Measurements from ENCODE around the gene WASF2.

The WASF2 gene

DNA sequence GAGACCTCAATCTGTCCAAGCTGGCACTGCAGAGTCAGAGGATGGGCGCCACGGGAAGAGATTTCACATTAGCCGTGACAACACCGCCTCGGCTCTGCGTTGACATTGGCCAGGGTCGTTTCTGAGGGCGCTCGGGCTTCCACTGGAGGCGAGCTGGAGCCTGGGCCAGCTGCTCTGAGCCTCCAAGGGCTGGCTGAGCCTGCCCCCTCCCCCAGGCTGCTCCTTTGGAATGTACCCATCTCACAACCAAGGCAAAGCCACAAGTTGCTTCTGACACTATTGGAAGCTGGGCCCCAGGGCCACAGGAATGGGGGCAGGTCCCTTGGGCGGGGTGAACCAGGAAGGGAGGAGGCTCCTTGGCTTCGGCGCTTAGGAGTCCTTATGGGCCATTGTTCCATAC, 84.9 kb downstream of the WASF2 start:
- H3K9ac ChIP-seq (ENCODE audit: low read length): no peak overlapping the region
- H3K79me2 ChIP-seq (ENCODE audit: insufficient read depth, low read length): no peaks in the 10 kb centered on the region
- no peaks in the 10 kb centered on the region for H3K9me2 ChIP-seq (replicated peaks; ENCODE audit: insufficient read depth, low read length)
- peaks cover 5% of the 10 kb centered on the region; the same call in 1 of the 2 replicates for H3F3A ChIP-seq (ENCODE audit: insufficient read depth)
- H3K4me2 ChIP-seq (ENCODE audit: low read depth, low read length, poor library complexity, severe bottlenecking): no peak overlapping the region
- no peaks in the 10 kb centered on the region for H3K9me3 ChIP-seq (ENCODE audit: insufficient read depth, low read length)
- TF ChIP-seq, protein P1, sequence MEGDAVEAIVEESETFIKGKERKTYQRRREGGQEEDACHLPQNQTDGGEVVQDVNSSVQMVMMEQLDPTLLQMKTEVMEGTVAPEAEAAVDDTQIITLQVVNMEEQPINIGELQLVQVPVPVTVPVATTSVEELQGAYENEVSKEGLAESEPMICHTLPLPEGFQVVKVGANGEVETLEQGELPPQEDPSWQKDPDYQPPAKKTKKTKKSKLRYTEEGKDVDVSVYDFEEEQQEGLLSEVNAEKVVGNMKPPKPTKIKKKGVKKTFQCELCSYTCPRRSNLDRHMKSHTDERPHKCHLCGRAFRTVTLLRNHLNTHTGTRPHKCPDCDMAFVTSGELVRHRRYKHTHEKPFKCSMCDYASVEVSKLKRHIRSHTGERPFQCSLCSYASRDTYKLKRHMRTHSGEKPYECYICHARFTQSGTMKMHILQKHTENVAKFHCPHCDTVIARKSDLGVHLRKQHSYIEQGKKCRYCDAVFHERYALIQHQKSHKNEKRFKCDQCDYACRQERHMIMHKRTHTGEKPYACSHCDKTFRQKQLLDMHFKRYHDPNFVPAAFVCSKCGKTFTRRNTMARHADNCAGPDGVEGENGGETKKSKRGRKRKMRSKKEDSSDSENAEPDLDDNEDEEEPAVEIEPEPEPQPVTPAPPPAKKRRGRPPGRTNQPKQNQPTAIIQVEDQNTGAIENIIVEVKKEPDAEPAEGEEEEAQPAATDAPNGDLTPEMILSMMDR (IDR thresholded peaks at IDR 0.05; ENCODE audit: insufficient read depth, low read length, poor library complexity, severe bottlenecking): no peak
- no peak for TF ChIP-seq EZH2phosphoT487 (conservative IDR thresholded peaks at IDR 0.05; ENCODE audit: low read length)
- H2AFZ ChIP-seq (ENCODE audit: low read depth, low read length, severe bottlenecking): no peak overlapping the region
- H3K27ac ChIP-seq (ENCODE audit: low read depth, low read length): no peak overlapping the region
- H4K20me1 ChIP-seq (ENCODE audit: low read depth, low read length): no peaks in the 10 kb centered on the region
- 0 out of 2 replicates have a peak, but pooled peaks cover 3% of the 10 kb centered on the region for H3K36me3 ChIP-seq (ENCODE audit: low read length)
- no peaks in the 10 kb centered on the region for H3K27me3 ChIP-seq (ENCODE audit: low read length)
- H3K4me3 ChIP-seq (ENCODE audit: insufficient read depth, low read length, poor library complexity, severe bottlenecking): no peak overlapping the region

DNA sequence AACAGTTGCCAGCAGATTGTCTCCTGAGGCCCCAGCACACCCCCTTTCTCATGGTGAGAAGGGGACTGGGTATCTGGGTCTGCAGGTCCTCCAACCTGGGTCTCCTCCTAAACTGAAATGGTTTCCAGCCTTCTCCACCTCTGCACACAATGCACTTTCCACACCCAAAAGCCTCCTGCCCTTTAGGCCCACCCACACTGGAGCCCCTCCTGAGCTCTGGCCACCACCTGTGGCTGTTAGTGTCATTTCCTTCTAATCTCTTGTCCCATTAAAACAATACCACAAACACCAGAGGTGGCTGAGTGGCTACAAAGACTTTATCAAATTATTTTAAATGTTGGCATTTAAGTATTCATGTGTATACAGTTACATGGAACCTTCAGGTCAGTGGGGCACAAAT, 86.0 kb downstream of the WASF2 start:
- no peaks in the 10 kb centered on the region for H3K79me2 ChIP-seq (ENCODE audit: insufficient read depth, low read length)
- no peaks in the 10 kb centered on the region for H3K27me3 ChIP-seq (ENCODE audit: low read length)
- H3K4me2 ChIP-seq (ENCODE audit: low read depth, low read length, poor library complexity, severe bottlenecking): no peak overlapping the region
- H3K4me3 ChIP-seq (ENCODE audit: insufficient read depth, low read length, poor library complexity, severe bottlenecking): no peak overlapping the region
- H3K36me3 ChIP-seq (ENCODE audit: low read length): 0 out of 2 replicates have a peak, but pooled peaks cover 3% of the 10 kb centered on the region
- H3K9ac ChIP-seq (ENCODE audit: low read length): no peak overlapping the region
- H3F3A ChIP-seq (ENCODE audit: insufficient read depth): peaks cover 5% of the 10 kb centered on the region; the same call in 1 of the 2 replicates
- H3K9me2 ChIP-seq (replicated peaks; ENCODE audit: insufficient read depth, low read length): no peaks in the 10 kb centered on the region
- TF ChIP-seq EZH2phosphoT487 (conservative IDR thresholded peaks at IDR 0.05; ENCODE audit: low read length): no peak
- TF ChIP-seq, protein P1 (IDR thresholded peaks at IDR 0.05; ENCODE audit: insufficient read depth, low read length, poor library complexity, severe bottlenecking): no peak
- H3K27ac ChIP-seq (ENCODE audit: low read depth, low read length): 0 out of 2 replicates have a peak overlapping the region, but pooled peaks have one; percentile 11
- H2AFZ ChIP-seq (ENCODE audit: low read depth, low read length, severe bottlenecking): no peak overlapping the region
- H3K9me3 ChIP-seq (ENCODE audit: insufficient read depth, low read length): no peaks in the 10 kb centered on the region
- H4K20me1 ChIP-seq (ENCODE audit: low read depth, low read length): no peaks in the 10 kb centered on the region

DNA sequence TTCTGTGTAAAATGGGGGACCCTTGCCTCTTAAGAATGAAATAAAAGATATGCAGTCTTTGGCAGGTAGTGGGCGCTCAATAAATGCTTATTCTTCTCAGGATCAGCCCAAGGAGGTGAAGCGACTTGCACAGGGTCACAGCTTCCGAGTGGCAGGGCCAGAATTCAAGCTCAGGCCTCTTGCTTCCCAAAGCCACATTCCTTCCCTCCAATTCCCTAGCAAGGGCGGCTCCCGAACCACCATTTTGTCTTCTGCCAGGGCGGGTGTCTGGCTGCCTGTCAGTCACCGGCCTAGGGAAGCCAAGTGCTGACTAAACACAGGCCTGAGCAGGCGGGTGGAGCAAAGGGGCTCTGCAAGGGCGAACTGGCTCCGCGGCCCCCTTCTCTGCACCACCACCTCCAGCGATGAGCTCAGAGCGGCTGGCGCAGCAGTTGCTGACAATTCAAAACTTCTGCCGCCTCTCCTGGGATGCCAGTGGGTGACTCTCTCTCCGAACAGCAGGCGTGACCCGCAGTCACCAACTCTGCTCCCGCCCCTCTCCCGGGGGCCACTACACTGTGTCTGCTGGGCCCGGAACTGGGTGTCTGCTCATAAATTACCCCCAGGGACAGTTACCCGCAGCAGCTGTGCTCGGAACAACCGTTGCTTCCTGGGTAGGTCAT, 86.8 kb downstream of the WASF2 start:
- no peak for TF ChIP-seq EZH2phosphoT487 (conservative IDR thresholded peaks at IDR 0.05; ENCODE audit: low read length)
- TF ChIP-seq, protein P1 (IDR thresholded peaks at IDR 0.05; ENCODE audit: insufficient read depth, low read length, poor library complexity, severe bottlenecking): no peak
- no peaks in the 10 kb centered on the region for H3K36me3 ChIP-seq (ENCODE audit: low read length)
- H3K9ac ChIP-seq (ENCODE audit: low read length): no peak overlapping the region
- H3K79me2 ChIP-seq (ENCODE audit: insufficient read depth, low read length): no peaks in the 10 kb centered on the region
- H3K27me3 ChIP-seq (ENCODE audit: low read length): no peaks in the 10 kb centered on the region
- H3K9me3 ChIP-seq (ENCODE audit: insufficient read depth, low read length): no peaks in the 10 kb centered on the region
- no peaks in the 10 kb centered on the region for H4K20me1 ChIP-seq (ENCODE audit: low read depth, low read length)
- H3F3A ChIP-seq (ENCODE audit: insufficient read depth): peaks cover 5% of the 10 kb centered on the region; the same call in 1 of the 2 replicates
- 0 out of 2 replicates have a peak overlapping the region, but pooled peaks have one; percentile 11 for H3K27ac ChIP-seq (ENCODE audit: low read depth, low read length)
- H3K9me2 ChIP-seq (replicated peaks; ENCODE audit: insufficient read depth, low read length): no peaks in the 10 kb centered on the region
- H3K4me2 ChIP-seq (ENCODE audit: low read depth, low read length, poor library complexity, severe bottlenecking): no peak overlapping the region
- no peak overlapping the region for H3K4me3 ChIP-seq (ENCODE audit: insufficient read depth, low read length, poor library complexity, severe bottlenecking)
- no peak overlapping the region for H2AFZ ChIP-seq (ENCODE audit: low read depth, low read length, severe bottlenecking)

Data from SU-DHL-6 (cell line).